Activated naive CD4-positive, alpha-beta T cell treated with anti-CD3 and anti-CD28 coated beads, Interleukin-2, amount 10 ng/mL, durations not matched to agents 7 days and 5 days (primary cell): Measurements from ENCODE around the gene RAB8A.

Source experiments
- CTCF ChIA-PET: fragments of 350-600 bp; sonication (Branson Sonifier 250); formaldehyde crosslinking; loops from one replicate; lab custom pipeline; 2021; ENCODE audit warnings: antibody characterized with exemption; lab: Charles Lee
- DNase-seq: peaks from one replicate; pipeline ENCODE4 v3.0.0-alpha.2; 2020
- H3K27ac Mint-ChIP-seq: one replicate; pipeline ENCODE4 v1.8.0; 2021; ENCODE audit warnings: mild to moderate bottlenecking, moderate library complexity, mixed read lengths
- H3K27me3 Mint-ChIP-seq: one replicate; pipeline ENCODE4 v1.8.0; 2021; ENCODE audit warnings: mild to moderate bottlenecking, mixed read lengths
- H3K36me3 Mint-ChIP-seq: one replicate; pipeline ENCODE4 v1.8.0; 2021; ENCODE audit warnings: mixed read lengths
- H3K4me1 Mint-ChIP-seq: one replicate; pipeline ENCODE4 v1.8.0; 2021; ENCODE audit warnings: mixed read lengths
- H3K4me3 Mint-ChIP-seq: one replicate; pipeline ENCODE4 v1.8.0; 2021; ENCODE audit warnings: mild to moderate bottlenecking, moderate library complexity, mixed read lengths
- H3K9me3 Mint-ChIP-seq: one replicate; pipeline ENCODE4 v1.8.0; 2021; ENCODE audit warnings: mixed read lengths

RAB8A gene

GRCh38 chr19:16111160-16111908 lies at the start of gene RAB8A:
RAB8A (plus strand) TSS chr19:16111889; CDS start chr19:16111902, 13 bp downstream.
- Mint-ChIP-seq H3K4me1 (peaks cover 39% of the 10 kb centered on the region), H3K27ac (peak within 1 kb of the TSS; percentile 97), H3K9me3 (no peaks in the 10 kb centered on the region), H3K27me3 (no peaks in the 10 kb centered on the region), H3K36me3 (peaks cover 21% of the 10 kb centered on the region), H3K4me3 (peak within 1 kb of the TSS; percentile 99)
- CTCF ChIA-PET = interaction anchor here (0.6 to 2.0 kb wide), 9 partner anchors 12 to 307 kb away, joined by 3 to 9 read pairs (median 4); no protein-coding TSS in a partner anchor
- DNase-seq = peak; percentile 98

DNA sequence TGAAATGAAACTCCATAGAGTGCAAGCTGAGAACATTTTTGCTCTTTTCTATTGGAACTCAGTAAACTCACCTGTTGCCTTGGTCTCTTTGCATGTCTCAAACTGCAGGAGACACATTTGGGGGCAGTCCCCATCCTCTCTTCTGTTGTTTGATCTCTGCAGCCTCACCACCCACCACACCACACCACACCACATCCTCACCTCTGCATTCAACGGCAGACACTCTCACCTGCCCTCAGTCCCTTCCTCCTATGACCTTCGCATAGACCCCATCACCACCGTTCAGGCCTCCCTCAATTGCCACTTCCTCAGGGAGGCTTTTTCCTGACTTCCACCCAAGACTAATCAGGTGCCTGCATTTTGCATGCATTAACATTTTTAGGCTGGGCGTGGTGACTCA lies 49.7 kb upstream of the RAB8A start:
- H3K9me3 Mint-ChIP-seq = peaks cover 7% of the 10 kb centered on the region
- CTCF ChIA-PET = interaction anchor here (0.9 to 2.4 kb wide), 9 partner anchors 10 to 112 kb away, joined by 3 to 20 read pairs (median 5); partner anchors contain the start of gene CIB3
- peak; percentile 61 for DNase-seq
- H3K36me3 Mint-ChIP-seq = no peaks in the 10 kb centered on the region
- H3K4me3 Mint-ChIP-seq = no peak overlapping the region
- H3K4me1 Mint-ChIP-seq = peaks cover 26% of the 10 kb centered on the region
- H3K27ac Mint-ChIP-seq = peak overlapping the region; percentile 10
- peaks cover 36% of the 10 kb centered on the region for H3K27me3 Mint-ChIP-seq

GRCh38 chr19:16062789-16063188 lies 48.9 kb upstream of the RAB8A start:
- no peaks in the 10 kb centered on the region for H3K36me3 Mint-ChIP-seq
- no peak overlapping the region for H3K27ac Mint-ChIP-seq
- H3K27me3 Mint-ChIP-seq = peaks cover 35% of the 10 kb centered on the region
- peaks cover 4% of the 10 kb centered on the region for H3K9me3 Mint-ChIP-seq
- DNase-seq = peak; percentile 83
- CTCF ChIA-PET = interaction anchor here (0.5 to 2.4 kb wide), 22 partner anchors 9 to 323 kb away, joined by 3 to 20 read pairs (median 4); partner anchors contain the start of gene CIB3
- no peak overlapping the region for H3K4me3 Mint-ChIP-seq
- peaks cover 27% of the 10 kb centered on the region for H3K4me1 Mint-ChIP-seq

DNA sequence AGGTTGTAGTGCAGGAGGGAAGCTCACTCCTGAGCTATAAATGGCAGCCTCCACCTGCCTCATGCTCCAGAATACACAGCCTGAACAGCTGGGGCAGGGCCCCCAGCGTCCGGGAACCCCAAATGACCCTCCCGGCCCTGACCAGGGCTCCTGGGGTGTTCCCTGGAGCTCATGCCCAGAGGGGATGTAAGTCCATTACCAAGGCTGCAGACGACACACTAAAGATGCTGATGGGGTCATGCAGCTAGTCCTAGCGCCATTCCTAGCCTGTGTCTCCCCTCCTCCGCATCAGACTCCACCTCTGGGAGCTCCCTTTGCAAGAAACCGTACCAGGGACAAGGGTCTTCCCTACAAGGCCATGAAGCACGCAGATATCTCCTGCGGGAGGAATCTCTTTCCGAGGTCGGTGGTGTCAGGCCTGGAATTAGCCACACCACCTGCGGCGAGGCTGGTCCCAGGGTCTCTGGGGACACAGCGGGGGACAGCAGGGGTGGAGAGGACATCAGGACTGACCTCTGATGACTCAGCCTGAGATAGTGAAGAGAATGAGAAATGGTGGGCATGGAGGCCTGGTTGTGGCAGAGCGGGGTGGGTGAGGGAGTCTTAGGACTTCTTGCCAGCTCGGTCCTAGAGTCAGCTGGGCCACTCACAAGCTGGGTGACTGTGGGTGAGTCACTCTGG lies 47.3 kb upstream of the RAB8A start:
- no peak for DNase-seq
- no peak overlapping the region for H3K27ac Mint-ChIP-seq
- peaks cover 26% of the 10 kb centered on the region for H3K27me3 Mint-ChIP-seq
- CTCF ChIA-PET = interaction anchor here (0.9 to 2.0 kb wide), 6 partner anchors 10 to 118 kb away, joined by 3 to 12 read pairs (median 3); no protein-coding TSS in a partner anchor
- peaks cover 4% of the 10 kb centered on the region for H3K9me3 Mint-ChIP-seq
- H3K4me3 Mint-ChIP-seq = no peak overlapping the region
- H3K36me3 Mint-ChIP-seq = no peaks in the 10 kb centered on the region
- peaks cover 27% of the 10 kb centered on the region for H3K4me1 Mint-ChIP-seq

GRCh38 chr19:16066611-16067104 lies 45.0 kb upstream of the RAB8A start:
- Mint-ChIP-seq H3K27ac (peak overlapping the region; percentile 46), H3K4me3 (no peak overlapping the region), H3K4me1 (peaks cover 31% of the 10 kb centered on the region), H3K36me3 (no peaks in the 10 kb centered on the region), H3K9me3 (peaks cover 4% of the 10 kb centered on the region), H3K27me3 (peaks cover 13% of the 10 kb centered on the region)
- peak; percentile 72 for DNase-seq
- CTCF ChIA-PET = interaction anchor here (1.1 to 1.7 kb wide), 4 partner anchors 9 to 77 kb away, joined by 3 to 6 read pairs (median 4); partner anchors contain the start of genes HSH2D and TPM4

- no peaks in the 10 kb centered on the region for H3K36me3 Mint-ChIP-seq
- peaks cover 8% of the 10 kb centered on the region for H3K27me3 Mint-ChIP-seq
- no peak for DNase-seq
- CTCF ChIA-PET = interaction anchor here (1.1 to 1.5 kb wide), 2 partner anchors 18 to 76 kb away, joined by 3 to 4 read pairs; partner anchors contain the start of gene HSH2D
- H3K4me1 Mint-ChIP-seq = peaks cover 32% of the 10 kb centered on the region
- H3K4me3 Mint-ChIP-seq = no peak overlapping the region
- no peak overlapping the region for H3K27ac Mint-ChIP-seq
- no peaks in the 10 kb centered on the region for H3K9me3 Mint-ChIP-seq
Observed at GRCh38 chr19:16067205-16067938, 44.3 kb upstream of the RAB8A start.

- no peak for DNase-seq
- Mint-ChIP-seq H3K4me1 (peaks cover 34% of the 10 kb centered on the region), H3K36me3 (no peaks in the 10 kb centered on the region), H3K27me3 (no peaks in the 10 kb centered on the region), H3K9me3 (no peaks in the 10 kb centered on the region), H3K27ac (no peak overlapping the region), H3K4me3 (no peak overlapping the region)
- CTCF ChIA-PET = no interaction called here
Observed at GRCh38 chr19:16068696-16069259, 42.9 kb upstream of the RAB8A start.

DNA sequence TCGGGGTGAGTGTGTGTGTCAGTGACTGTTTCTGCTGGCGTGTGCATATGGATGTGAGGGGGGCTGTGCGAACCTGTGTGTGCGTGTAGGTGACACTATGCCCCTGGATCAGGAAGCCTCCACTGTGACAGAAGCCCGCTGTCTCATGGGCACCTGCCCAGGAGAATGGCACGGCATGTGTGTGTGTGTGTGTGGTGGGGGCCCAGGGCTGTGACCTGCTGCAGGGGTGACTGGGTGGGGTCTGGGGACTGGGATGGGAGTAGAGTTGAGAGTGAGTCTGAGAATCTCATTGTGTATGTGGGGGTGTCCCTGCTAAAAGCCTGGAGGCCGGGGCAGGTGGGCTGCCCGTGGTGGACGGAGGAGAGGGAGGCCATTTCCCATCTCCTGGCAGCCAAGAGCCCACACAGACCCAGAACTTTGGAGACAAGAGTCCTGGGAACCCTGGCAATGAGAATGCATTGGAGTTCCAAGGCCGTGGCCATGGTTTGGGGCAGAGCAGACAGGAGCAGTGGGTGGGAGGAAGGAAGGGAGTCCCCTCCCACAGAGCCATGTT lies 41.8 kb upstream of the RAB8A start:
- CTCF ChIA-PET = interaction anchor here (1.0 to 1.5 kb wide), 5 partner anchors 14 to 43 kb away, joined by 4 to 13 read pairs (median 5); no protein-coding TSS in a partner anchor
- H3K27me3 Mint-ChIP-seq = no peaks in the 10 kb centered on the region
- no peak overlapping the region for H3K4me3 Mint-ChIP-seq

DNA sequence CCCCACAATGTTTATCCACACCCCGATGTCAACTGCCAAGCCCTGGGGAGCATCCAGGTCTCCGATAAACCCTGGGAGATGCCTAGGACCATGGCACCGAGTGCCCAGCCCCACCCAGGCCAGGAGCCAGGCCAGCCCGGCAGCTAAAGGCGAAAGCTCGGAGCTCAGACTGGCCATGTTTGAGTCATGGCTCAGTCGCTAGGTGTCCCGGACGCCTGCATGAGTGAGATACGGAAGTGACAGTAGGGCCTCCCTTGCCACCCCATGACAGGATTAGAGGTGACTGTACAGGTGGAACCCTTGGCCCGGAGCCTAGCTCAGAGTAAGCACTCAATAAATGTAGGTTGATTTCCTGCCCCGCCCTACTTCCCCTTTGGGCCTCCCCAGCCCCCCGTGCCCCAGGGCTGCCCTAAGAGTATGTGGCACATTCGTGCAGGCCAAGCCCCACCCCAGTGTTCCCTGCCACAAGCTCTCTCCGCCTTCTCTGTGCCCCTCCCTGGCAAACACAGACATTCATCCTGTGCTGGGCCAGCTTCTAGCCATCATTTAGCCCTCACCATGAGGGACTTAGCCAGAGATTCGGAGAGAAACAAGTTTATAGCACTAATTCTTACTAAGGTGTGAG lies 41.2 kb upstream of the RAB8A start:
- Mint-ChIP-seq H3K27me3 (no peaks in the 10 kb centered on the region), H3K27ac (no peak overlapping the region), H3K4me1 (peaks cover 51% of the 10 kb centered on the region), H3K9me3 (no peaks in the 10 kb centered on the region), H3K36me3 (no peaks in the 10 kb centered on the region), H3K4me3 (no peak overlapping the region)
- CTCF ChIA-PET = interaction anchor here (0.5 to 1.5 kb wide), 8 partner anchors 14 to 115 kb away, joined by 3 to 13 read pairs (median 4); partner anchors contain the start of gene FAM32A
- DNase-seq = peak; percentile 91

More for the DNA sequence above, 41.8 kb upstream of the RAB8A start:
- Mint-ChIP-seq H3K9me3 (no peaks in the 10 kb centered on the region), H3K36me3 (no peaks in the 10 kb centered on the region), H3K4me1 (peaks cover 45% of the 10 kb centered on the region), H3K27ac (no peak overlapping the region)
- no peak for DNase-seq

GRCh38 chr19:16071072-16071691 lies 40.5 kb upstream of the RAB8A start:
- no peaks in the 10 kb centered on the region for H3K9me3 Mint-ChIP-seq
- CTCF ChIA-PET = interaction anchor here (0.5 to 1.5 kb wide), 9 partner anchors 8 to 114 kb away, joined by 3 to 13 read pairs (median 4); partner anchors contain the start of gene FAM32A
- H3K4me3 Mint-ChIP-seq = no peak overlapping the region
- peaks cover 53% of the 10 kb centered on the region for H3K4me1 Mint-ChIP-seq
- no peak for DNase-seq
- peaks cover 2% of the 10 kb centered on the region for H3K36me3 Mint-ChIP-seq
- H3K27ac Mint-ChIP-seq = no peak overlapping the region
- H3K27me3 Mint-ChIP-seq = no peaks in the 10 kb centered on the region

GRCh38 chr19:16073481-16073880 lies 38.2 kb upstream of the RAB8A start:
- no peak for DNase-seq
- H3K27ac Mint-ChIP-seq = peak overlapping the region; percentile 95
- H3K9me3 Mint-ChIP-seq = no peaks in the 10 kb centered on the region
- CTCF ChIA-PET = interaction anchor here (0.9 to 3.3 kb wide), 5 partner anchors 9 to 111 kb away, joined by 3 to 14 read pairs (median 4); partner anchors contain the start of gene FAM32A
- no peak overlapping the region for H3K4me3 Mint-ChIP-seq
- H3K4me1 Mint-ChIP-seq = peaks cover 50% of the 10 kb centered on the region
- H3K27me3 Mint-ChIP-seq = no peaks in the 10 kb centered on the region
- peaks cover 14% of the 10 kb centered on the region for H3K36me3 Mint-ChIP-seq

- peak; percentile 52 for DNase-seq
Observed at GRCh38 chr19:16073988-16074387, 37.7 kb upstream of the RAB8A start.

More at GRCh38 chr19:16073988-16074387, 37.7 kb upstream of the RAB8A start:
- H3K4me1 Mint-ChIP-seq = peaks cover 53% of the 10 kb centered on the region
- no peaks in the 10 kb centered on the region for H3K9me3 Mint-ChIP-seq
- H3K4me3 Mint-ChIP-seq = peak overlapping the region; percentile 84
- peaks cover 17% of the 10 kb centered on the region for H3K36me3 Mint-ChIP-seq
- H3K27ac Mint-ChIP-seq = peak overlapping the region; percentile 95
- H3K27me3 Mint-ChIP-seq = no peaks in the 10 kb centered on the region
- CTCF ChIA-PET = interaction anchor here (0.7 to 3.3 kb wide), 6 partner anchors 9 to 111 kb away, joined by 3 to 14 read pairs (median 4); partner anchors contain the start of gene FAM32A
